Left ventricle myocardium superior (tissue), 1 donor: ENCODE measurements around the gene PEMT. TPM values are rescaled to one million over a fixed set of nuclear protein-coding genes. Genes with fewer than 3 reads are reported as not detected.

Experiments used
- ATAC-seq: fragments of 200-7000 bp; cut with Tn5 transposase; one replicate; pipeline ENCODE4 v1.9.1; 2020; ENCODE audit warnings: mild to moderate bottlenecking, moderate library complexity
- DNase-seq: peaks from one replicate; pipeline ENCODE4 v3.0.0-alpha.2; 2020
- intact Hi-C: fragments of 100-400 bp; cut with micrococcal nuclease; formaldehyde crosslinking; loops from one replicate; pipeline ENCODE4 v1.11.0; 2022
- total RNA-seq: library from RNA; stranded (reverse); fragmentation: NEBNext Ultra II Directional; extraction: Animal tissue kit (Norgen Biotek cat#: 25700); gene quantifications from one replicate; pipeline ENCODE4 v1.2.1, GENCODE V29; 2021
- donor health status: DM: no; HTN: yes; CAD: no; lungs with severe emphysema.

The PEMT gene
- total RNA-seq, 1 donor from 2014 or later, result 17.9 TPM

GRCh38 chr17:17542906-17543635, 48.4 kb downstream of the PEMT start:
- intact Hi-C loops, result no loop called here
- DNase-seq, result peak; percentile 10
- ATAC-seq, result no peak

DNA sequence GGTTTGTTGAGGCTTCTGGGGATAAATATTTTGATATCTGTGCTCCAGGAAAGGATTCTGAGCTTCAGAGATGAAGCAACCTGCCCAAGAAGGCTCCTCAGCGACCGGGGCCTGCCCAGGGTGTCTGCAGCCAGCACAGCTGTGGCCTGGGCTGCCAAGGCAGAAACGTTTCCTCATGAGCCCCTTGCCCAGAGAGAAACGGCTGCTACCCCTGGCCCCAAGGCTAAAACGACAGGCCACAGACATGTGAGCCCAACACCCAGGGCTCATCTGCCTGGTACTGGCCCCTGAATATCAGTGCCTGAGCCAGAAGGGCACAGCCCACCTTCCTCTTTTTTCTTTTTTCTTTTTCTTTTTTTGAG, 49.9 kb downstream of the PEMT start:
- intact Hi-C loops, result no loop called here
- DNase-seq, result peak; percentile 10
- no peak for ATAC-seq

- peak; percentile 15 for ATAC-seq
- intact Hi-C loops, result no loop called here
- DNase-seq, result no peak
Measured at GRCh38 chr17:17540935-17541639, 50.4 kb downstream of the PEMT start.

DNA sequence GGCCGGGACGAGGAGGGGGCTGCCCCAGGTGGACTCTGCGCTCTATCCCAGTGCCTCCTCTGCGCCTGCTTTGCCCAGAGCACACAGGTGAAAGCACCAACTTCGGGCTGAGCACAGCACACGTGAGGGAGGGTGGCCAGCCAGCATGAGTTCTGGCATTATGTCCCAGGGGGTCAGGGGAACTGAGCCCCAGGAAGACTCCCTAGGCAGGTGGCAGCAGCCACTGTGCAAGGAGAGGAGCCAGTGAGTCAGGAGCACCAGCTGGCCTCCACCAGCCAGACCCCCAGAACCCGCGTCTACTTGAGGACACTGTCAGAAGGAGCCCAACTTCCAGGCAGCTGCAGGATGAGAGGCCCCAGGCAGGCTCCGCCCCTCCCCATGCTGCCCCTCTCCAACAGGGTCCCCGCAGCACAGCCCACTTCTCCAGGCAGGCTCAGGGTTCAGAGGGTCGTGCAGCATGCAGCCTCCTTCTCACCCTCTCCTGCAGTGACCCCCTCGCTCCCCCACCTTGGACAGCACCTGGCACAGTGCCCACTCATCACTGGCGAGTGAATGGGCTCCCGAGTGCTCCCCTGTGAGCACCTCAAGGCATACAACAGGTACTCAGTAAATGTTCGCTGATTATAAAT, 51.1 kb downstream of the PEMT start:
- DNase-seq (no peak), ATAC-seq (no peak)
- intact Hi-C loops, result no loop called here

DNA sequence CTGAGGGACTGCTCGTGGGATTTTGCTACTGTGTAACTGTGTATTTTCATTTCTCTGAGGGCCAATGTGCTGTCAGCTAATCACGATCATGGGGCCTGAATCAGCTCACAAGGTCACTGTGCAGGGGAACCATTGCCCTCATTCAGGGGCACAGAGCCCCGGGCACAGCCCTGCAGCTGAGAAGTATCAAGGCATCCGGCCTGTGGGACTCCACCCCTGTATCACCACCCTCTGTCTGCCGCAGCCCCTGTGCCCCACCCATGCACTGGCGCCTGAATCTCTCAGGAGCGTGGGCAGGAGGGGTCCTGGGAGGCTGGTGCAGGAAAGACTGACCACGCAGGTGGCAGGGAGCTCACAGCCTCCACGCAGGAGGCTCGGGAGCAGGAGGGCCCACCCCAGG, 51.9 kb downstream of the PEMT start:
- no peak for ATAC-seq
- no peak for DNase-seq
- intact Hi-C loops, result no loop called here

DNA sequence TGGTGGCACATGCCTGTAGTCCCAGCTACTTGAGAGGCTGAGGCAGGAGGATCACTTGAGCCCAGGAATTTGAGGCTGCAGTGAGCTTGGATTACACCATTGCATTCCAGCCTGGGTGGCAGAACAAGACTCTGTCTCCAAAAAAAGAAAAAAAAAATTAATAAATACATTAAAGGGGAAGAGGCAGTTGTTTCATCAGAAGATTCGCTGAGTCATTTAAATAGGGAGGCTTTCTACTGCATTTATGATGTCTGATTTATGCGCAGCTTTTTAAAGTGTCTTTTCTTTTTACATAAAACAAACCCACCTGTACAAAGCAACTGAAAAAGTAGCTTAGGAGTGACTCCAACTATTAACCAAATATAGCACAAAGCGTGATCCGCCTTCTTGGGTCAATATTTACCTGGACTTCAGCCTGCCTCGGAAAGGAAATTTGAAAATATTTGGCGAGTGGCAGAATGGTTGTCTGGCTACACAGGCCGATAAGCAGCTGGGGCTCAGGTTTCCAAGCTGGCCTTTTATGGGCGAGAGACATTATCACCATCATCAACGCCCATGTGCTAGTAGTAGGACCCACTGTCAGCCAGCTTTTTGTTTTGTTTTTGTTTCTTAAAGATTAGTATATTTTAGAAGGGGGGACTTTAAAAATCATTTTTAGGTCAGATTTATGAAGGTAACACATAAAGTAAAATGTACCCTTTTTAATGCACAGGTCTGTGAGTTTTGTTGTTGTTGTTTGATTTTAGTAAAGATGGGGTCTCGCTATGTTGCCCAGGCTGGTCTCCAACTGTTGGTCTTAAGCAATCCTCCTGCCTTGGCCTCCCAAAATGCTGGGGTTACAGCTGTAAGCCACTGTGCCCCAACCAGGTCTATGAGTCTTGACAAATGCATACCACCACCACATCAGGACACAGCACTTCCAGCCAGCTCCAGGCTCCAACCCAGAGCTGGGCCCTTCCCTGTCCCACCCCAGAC, 52.8 kb downstream of the PEMT start:
- no peak for ATAC-seq
- intact Hi-C loops, result no loop called here
- no peak for DNase-seq

GRCh38 chr17:17537311-17538099, 54.0 kb downstream of the PEMT start:
- ATAC-seq (no peak), DNase-seq (peak; percentile 23)
- intact Hi-C loops, result no loop called here

GRCh38 chr17:17536702-17537101, 54.8 kb downstream of the PEMT start:
- intact Hi-C loops, result no loop called here
- DNase-seq (peak; percentile 24), ATAC-seq (peak; percentile 1)

GRCh38 chr17:17535957-17536356, 55.6 kb downstream of the PEMT start:
- ATAC-seq, result peak; percentile 94
- peak; percentile 94 for DNase-seq
- intact Hi-C loops, result no loop called here

DNA sequence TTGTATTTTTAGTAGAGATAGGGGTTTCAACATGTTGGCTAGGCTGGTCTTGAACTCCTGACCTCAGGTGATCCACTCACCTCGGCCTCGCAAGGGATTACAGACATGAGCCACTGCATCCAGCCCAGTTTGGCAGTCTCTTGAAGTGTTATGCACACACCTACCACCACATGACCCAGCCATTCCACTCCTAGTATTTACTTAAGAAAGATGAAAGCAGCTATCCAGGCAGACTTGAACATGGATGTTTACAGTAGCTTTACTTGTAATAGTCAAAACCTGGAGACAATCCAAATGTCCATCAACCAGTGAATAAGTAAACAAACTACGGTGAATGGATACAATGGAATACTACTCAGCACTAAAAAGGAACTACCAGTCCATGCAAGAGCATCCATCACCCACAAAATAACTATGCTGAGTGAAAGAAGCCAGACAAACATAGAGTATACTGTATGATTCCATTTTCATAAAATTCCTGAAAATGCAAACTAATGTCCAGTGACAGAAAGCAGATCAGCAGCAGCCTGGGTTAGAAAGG, 57.5 kb downstream of the PEMT start:
- no peak for DNase-seq
- intact Hi-C loops, result no loop called here
- ATAC-seq, result no peak

DNA sequence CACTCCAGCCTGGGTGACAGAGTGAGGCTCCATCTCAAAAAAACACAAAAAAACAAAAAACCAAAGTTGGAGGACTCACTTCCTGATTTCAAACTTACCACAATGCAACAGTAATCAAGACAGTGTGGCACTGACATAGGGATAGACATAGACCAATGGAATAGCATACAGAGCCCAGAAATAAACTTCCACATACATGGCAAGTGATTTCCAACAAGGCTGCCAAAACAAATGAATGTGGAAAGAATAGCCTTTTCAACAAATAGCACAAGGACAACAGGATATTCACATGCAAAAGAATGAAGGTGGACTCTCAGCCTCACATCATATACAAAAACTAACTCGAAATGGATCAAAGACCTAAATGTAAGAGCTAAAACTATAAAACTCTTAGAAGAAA, 58.5 kb downstream of the PEMT start:
- ATAC-seq, result no peak
- intact Hi-C loops, result no loop called here

GRCh38 chr17:17531156-17531555, 60.4 kb downstream of the PEMT start:
- intact Hi-C loops, result no loop called here
- no peak for ATAC-seq
- DNase-seq, result no peak

More for the DNA sequence above, 58.5 kb downstream of the PEMT start:
- no peak for DNase-seq

GRCh38 chr17:17528696-17529652, 62.5 kb downstream of the PEMT start:
- DNase-seq (peak; percentile 48), ATAC-seq (peak; percentile 25)
- intact Hi-C loops, result no loop called here

GRCh38 chr17:17527956-17528500, 63.5 kb downstream of the PEMT start:
- ATAC-seq, result no peak
- intact Hi-C loops, result no loop called here

DNA sequence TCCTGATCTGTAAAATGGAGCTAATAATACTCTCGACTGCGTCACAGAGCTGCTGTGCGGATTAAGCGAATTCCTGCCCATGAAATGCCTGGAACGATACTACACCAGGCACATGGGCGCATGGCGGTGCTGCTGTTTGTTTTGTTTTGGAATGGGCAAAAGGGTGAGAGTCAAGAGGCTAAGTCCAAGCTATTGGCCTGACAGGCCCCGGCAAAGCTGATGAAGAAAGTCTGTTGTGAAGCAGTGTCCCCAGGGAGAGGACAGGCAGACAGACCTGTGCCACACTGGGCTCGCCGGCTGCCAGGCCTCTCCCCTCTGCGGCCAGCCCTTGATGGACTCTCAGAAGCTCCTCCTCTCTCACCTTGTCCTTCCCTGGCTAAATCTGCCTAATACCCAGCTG, 64.0 kb downstream of the PEMT start:
- peak; percentile 60 for ATAC-seq
- intact Hi-C loops, result no loop called here
- DNase-seq, result peak; percentile 64

More at GRCh38 chr17:17527956-17528500, 63.5 kb downstream of the PEMT start:
- DNase-seq, result no peak

- ATAC-seq (peak; percentile 91), DNase-seq (peak; percentile 82)
- intact Hi-C loops, result no loop called here
Measured at GRCh38 chr17:17526369-17526768, 65.1 kb downstream of the PEMT start.

GRCh38 chr17:17525956-17526355, 65.6 kb downstream of the PEMT start:
- peak; percentile 29 for ATAC-seq
- peak; percentile 35 for DNase-seq
- intact Hi-C loops, result no loop called here
